GM19238 (cell line): ENCODE measurements around the gene PRRC2C.
A peak's percentile ranks its signal among the peaks of the same experiment; 100 is the strongest.
"Not testable (repeated sequence)": the region's sequence is repeated elsewhere in the genome, so short reads cannot be mapped to it uniquely, and the experiment has no call there.

Experiments used
- DNase-seq: peaks from one replicate; pipeline ENCODE4 v3.0.0; 2011; ENCODE audit warnings: low spot score; ENCODE audit not compliant: insufficient read length

The PRRC2C gene

DNA sequence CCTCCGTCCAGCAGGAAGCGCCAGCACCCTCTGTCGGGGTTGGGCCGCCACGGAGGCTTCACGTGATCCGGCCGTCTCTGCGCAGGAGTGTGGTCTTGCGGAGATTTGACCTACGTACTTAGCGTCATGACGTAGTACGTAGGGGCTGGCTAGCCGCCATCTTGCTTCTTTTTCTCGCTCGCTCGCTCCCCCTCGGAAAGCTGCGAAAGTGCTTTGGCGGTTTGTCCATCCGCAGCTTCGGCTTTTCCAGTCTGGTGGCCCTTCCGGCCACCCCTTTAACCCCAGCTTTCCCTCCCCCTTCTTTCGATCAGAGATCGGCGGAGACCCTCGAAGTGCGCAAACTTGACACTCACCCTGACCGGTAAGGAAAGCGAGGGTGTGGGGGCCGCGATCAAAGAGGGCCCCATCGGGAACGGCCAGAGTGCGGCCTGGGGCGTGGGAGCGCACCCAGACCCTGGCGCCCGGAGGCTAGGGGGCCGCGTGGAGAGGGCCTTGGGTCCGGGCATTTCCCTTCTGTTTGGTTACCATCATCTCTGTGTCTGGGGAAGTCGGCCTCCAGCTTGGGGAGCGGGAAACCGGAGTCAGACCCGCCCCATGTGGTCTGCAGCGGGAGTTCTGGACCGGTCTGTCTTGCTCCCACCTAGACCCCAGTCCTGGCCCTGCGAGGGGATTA lies at the start of gene PRRC2C:
PRRC2C (plus strand) TSS at position 156 of the 673 bp plus-strand sequence. CDS start 26,559 bp downstream, outside the sequence.
- DNase-seq = peak; percentile 67

DNA sequence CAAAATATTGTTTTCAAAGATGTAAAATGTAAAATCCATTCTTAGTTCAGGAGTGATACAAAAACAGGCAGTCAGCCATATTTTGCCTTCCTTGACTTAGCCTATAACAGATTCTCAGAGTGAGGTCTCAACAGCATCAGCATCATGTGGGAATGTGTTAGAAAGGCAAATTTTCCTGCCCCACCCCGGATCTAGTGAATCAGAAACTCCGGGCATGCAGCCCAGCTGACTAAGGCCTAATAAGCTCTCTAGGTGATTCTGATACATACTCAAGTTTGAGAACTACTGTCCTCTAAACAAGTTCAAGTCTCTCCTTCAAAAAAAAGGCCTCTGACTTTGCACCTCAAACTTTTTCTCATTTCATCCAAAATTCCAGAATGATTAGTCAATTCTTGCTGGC lies 46.9 kb upstream of the PRRC2C start:
- DNase-seq = no peak

DNA sequence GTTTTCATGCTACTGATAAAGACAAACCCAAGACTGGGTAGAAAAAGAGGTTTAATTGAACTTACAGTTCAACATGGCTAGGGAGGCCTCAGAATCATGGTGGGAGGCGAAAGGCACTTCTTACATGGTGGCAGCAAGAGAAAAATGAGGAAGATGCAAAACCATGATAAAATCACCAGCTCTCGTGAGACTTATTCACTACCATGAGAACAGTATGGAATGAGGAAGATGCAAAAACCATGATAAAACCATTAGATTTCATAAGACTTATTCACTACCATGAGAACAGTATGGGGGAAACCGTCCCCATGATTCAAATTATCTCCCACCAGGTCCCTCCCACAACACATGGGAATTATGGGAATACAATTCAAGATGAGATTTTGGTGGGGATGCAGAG lies 45.1 kb upstream of the PRRC2C start:
- not testable (repeated sequence) for DNase-seq

DNA sequence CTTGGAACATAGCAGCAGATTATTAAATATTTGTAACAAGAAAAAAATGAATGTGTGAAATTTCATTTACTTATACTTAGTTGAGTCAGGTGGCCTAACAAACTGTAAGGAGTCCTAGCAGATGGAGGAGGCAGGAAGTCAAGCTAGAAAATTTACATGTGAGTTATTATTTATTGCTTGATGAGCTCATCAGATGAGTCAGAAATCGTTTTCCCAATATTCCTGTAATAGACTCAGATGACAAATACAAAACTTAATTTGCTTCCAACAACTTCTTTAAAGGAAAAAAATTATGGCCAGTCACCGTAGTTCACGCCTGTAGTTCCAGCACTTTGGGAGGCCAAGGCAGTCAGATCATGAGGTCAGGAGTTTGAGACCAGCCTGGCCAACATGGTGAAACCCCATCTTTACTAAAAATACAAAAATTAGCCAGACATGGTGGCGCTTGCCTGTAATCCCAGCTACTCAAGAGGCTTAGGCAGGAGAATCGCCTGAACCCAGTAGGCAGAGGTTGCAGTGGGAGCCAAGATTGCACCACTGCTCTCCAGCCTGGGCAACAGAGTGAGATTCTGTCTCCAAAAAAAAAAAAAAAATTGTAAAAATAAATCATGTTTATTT lies 43.9 kb upstream of the PRRC2C start:
- DNase-seq = not testable (repeated sequence)

DNA sequence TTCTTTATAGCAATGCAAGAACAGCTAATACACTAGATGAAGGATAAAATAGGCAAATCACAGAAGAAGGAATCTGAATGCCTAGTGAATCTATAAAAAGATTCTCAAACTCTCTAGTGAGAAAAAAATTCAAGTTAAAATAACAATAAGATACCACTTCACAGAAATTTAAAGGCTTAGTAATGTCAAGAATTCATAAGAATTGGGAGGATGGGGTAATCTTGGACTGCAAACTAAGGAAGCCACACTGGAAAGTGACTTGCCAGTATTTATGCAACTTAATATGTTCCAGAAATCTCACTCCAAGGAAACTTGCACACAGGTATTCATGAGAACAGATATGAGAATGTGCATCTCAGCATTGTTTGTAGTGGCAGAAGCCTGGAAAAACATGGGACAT lies 38.9 kb upstream of the PRRC2C start:
- no peak for DNase-seq

DNA sequence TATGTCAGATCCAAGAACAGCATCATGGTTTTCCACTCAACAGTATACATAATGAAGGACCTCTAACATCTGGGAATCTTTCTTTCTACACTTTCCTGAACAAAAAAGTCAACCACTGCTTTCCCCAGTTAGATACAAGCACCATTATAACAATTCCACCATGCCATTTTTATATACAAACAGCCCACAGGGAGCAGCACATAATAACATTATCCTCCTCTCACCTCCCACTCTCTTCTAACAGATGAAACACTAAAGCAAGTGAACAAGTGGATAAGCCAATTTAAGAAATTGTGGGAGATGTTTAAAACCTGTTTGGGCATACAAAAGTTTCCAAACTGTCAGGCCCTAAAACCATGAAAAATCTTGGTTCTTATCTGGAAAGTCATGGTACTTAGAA lies 29.4 kb upstream of the PRRC2C start:
- no peak for DNase-seq

DNA sequence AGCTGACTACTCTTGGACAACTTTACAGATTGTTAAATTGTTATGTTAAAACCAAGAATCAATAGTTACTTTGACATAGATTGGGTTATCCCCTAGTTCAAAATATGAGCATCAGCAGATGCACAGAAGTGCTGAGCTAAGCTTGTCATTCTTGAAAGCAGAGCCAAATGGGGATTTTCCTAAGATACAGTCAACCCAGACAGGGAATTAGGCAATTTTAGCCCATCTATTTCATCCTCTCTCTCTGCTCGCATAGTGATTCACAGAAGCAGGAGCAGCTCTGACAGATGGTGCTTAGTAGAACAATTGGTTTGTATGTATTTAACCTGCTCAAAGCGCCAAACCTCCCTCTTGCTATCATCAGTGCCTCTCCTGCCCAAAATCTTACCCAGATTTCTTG lies 27.9 kb upstream of the PRRC2C start:
- DNase-seq = no peak

DNA sequence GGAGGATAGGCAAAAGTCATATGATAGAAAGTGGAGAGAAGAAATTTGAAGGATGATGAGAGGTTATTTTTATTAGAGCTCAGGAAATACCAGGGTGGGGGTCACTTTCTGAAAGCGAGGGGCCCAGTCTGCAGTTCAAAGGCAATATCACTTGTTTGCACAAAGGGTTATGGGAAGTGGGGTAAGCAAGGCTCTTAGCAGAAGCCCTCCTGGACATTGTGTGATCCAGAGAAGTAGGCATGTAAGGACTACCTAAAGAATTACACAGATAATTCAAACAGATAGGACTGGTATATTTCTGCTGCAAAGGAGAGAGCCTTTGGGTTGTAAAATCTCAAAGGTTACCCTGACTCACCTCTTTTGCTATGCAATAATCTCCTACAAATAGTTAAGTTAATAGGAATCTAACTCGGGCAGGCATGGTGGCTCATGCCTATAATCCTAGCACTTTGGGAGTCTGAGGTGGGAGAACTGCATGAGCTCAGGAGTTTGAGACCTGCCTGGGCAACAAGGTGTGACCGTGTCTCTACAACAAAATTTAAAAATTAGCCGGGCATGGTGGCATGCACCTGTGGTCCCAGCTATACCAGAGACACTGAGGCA lies 25.2 kb upstream of the PRRC2C start:
- no peak for DNase-seq

DNA sequence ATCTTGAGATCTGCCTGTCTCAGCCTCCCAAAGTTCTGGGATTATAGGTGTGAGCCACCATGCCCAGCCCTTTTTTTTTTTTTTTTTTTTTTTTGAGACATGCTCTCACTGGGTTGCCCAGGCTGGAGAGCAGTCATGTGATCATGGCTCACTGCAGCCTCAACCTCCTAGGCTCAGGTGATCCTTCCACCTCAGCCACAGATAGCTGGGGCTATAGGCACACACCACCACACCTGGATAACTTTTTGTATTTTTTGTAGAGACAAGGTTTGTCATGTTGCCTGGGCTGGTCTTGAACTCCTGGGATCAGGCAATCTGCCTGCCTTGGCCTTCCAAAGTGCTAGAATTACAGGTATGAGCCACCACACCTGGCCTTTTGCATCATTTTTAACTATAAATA lies 17.7 kb upstream of the PRRC2C start:
- DNase-seq = no peak

DNA sequence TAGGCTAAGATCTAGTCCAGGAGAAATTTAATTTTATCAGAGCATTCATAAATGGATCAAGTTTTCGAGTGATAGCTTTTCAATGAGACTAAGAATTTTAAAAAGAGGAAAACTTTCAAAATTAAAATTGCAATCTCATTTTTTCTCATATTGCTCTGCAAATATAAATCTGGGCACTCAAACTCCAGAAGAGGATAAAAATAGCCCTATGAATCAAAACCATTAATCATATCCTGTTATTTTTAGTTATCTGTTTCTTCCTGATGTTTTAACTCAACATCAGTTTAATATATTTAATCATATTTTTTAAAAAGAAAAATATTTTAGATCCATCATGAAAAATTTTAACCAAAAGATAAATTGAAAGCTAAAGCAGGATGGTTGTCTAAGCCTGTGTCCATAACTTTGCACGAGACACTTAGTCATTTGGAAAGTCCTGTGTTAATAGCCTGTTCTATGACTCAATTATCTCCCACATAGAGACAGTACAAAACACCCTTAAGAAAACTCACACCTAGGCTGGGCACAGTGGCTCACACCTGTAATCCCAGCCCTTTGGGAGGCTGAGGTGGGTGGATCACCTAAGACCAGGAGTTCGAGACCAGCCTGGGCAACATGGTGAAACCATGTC lies 17.1 kb upstream of the PRRC2C start:
- DNase-seq = no peak

DNA sequence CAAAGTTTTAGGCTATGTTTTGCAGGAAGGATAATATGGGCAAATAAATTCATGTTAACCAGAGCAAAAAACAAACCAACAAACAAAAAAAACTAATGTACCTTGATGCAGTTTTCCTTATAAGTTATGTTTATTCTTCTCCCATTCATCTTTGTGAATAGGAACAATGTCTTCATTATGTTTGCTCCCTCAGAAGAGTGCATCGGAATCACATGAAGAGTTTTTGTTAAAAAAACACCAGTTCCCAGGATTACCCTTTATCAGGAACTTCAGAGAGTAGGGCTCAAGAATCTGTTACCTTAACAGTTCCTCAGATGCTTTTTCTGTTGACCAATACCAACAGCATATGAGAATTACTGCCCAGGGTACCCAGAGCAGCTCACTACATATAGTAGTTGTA lies 14.6 kb upstream of the PRRC2C start:
- DNase-seq = no peak

DNA sequence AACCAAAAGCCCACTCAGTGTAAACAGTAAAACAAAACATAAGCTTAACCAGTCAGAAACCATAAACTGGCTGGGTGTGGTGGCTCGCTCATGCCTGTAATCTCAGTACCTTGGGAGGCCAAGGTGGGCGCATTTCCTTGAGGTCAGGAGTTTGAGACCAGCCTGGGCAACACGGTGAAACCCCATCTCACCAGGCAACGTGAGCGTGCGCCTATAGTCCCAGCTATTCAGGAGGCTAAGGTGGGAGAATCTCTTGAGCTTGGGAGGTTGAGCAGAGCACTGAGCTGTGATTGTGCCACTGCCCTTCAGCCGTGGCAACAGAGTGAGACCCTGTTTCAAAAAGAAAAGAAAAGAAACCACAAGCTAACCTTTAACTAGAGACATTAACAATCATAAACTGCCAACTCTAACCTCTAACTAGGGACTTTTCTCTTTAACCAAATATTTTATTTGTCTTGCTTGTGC lies 13.1 kb upstream of the PRRC2C start:
- no peak for DNase-seq

DNA sequence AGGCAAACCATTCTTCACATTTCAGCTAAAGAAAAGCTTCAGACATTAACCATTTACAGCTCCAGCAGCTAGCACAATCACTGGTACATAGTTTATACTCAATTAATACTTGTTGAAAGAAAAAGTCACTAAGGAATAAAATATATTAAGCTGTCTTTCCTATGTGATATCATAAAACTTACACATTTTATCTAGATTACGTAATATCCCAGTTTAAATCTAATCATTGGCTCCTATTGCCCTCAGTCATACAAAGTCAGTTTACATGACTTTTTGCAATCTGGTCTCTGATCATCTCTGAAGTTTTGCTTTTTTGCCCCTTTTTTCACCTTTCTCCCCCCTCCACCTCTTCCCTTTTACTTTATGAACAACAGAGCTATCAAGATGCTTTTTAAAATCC lies 8.5 kb upstream of the PRRC2C start:
- no peak for DNase-seq

DNA sequence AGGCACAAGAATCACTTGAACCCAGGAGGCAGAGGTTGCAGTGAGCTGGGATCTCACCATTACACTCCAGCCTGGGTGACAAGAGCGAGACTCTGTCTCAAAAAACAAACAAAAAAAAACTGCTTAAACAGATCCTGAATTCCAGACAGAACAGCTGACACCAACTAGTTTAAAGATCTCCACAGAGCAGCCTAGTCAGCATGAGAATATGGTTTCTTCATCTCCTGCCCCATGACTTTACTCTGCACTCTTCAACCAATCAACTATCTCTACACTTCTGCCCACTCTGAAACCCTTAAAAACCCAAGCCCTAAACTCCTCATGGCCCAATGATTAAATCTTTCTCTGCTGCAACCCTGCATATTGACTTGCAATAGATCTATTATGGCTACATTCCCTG lies 7.5 kb upstream of the PRRC2C start:
- DNase-seq = no peak

DNA sequence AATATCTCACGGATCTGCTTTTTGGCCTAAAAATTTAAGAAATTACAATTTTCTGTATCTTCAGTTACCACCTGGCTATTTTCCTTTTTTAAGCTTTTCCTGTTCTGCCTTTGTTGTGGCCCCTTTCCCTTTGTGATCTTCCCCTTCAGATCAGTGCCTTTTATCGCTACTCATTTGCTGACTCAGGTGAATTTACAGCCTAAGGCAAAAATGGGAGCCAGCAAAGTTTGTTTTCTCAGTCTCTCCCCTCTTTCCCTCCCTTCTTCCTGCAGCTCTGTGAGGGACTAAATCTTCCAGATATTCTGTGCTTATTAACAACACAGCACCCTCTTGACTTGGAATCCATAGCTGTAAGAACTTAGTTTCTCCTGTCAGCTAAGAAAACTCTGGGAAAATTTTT lies 5.3 kb upstream of the PRRC2C start:
- DNase-seq = no peak

DNA sequence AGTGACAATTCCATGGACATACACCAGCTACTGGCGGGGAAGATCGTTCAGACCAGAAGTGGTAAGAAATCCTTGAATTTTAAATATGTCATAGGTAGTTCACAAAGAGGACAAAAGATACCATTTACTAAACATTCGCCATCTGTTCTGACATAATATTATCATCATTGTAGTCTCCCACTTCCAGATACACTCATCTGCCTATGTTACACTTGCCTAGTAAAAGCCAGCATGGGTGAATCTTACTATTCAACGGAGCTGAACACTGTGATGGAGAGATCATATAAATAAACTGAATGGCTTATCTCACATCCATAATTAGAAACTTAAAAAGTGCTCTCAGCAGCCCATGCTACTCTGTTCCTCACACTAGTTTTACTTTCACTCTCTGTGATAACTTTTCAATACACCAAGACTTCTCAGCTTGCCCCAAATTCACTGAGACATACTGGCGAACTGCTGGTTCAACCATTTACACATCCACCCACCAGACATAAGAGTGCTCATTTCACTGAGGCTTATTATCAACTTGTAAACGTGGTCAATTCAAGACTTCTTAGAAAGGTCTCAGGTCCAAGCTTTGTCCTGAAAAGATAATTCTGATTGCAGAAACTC lies 463 bp upstream of the PRRC2C start:
- DNase-seq = peak; percentile 10

DNA sequence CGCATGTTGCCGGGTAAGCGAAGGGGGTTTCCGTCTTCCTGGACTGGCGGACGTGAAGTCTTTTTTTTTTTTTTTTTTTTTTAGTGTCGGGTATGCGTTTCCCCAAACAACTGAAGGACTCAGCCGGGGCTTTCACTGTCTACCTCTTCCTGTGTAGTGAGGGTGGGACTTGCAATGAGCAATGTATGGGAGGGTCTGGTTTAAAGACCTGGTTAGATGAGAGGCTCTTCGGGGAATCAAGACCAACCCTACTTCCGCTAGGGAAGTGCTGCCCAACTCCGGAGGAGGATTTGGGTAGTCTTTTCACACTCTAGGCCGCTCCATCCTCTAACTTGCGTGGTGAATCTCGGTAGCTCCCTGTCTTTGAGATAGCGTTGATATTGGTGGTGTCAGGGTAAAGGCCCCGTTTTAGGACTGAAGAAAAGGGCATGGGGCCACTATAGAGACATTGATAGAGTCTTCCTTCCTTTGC lies 754 bp downstream of the PRRC2C start:
- no peak for DNase-seq

DNA sequence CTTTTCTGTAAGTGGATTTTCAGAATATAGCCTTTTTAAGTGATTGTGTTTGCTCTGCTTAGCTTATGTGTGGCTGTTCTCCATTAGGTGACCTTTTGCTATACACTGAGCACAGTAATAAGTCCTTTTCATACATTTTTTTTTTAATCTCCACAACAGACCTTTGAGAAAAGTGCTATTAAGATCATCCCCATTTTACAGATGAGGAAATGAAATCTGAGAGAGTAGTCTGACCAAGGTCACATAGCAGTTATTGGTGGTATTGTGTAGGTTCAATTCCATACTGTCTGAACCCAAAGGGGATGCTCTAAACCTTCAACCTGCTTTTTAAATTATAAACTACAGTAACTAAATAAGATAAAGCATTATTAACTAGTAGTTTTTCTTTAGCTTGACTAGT lies 1.7 kb downstream of the PRRC2C start:
- no peak for DNase-seq

DNA sequence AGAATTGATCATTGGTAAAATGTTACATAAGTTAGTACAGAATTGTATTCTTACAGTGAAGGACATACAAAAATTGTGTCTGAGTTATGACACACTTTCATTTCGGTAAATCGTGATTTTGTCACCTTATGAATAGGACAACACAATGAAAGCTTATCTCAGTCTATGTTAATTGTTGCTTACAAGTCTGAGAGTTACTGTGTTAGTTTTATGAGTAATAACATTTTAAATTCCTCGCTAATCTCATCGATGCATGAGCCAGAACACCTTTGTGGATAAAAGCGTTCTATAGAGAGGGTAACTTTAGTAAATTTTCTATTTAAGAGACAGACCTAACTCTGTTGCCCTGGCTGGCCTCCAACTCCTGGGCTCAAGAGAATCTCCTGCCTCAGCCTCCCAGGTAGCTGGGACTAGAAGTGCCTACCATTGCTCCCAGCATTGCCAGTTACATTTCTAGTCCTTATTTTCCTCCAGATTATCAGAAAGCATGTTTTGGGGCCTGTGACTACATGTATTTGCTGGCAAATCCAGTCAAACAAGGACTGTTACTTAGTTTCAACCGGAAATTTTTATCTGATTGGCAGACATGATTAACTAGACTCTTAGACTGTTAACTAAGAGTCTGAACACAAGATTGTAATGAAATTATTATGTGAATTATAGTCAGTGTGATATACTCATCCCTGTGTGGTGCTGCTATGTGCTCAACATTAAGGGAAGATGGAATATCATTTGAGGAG lies 3.0 kb downstream of the PRRC2C start:
- DNase-seq = no peak

DNA sequence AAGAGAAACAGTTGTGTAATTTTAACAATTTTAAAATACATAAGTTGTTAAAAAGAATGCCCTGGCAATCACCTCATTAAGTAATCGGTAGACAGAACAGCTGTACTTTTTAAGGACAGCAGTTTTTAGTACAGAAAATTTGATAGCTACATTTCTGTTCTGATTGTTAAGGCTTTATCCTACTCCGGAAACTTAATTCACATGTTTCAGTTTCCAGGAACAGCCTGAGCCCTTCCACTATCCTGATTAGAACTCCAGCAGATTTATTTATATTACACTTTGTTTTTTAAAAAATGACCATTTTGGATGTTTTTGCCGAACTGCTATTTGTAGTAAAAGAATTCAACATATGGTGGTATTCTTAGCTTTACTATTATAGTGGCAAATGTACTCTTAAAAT lies 8.7 kb downstream of the PRRC2C start:
- DNase-seq = no peak

DNA sequence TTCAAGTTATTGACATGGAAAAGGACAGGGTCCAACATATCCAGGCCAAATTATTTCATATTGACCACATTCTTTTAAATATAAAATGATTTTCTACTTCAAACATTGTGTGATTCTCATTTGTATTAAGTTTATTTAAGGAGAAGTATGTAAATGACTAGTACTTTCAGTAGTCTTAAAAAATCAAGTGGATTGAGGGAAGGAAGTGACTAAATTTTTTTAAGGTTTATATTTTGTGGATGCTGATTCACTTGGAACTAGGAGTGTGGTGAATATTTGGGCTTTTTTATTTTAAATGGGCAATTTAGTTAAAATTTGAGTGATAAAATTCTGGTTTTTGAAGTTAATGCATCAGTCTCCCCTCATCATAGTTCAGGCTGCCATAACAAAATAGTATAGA lies 10.1 kb downstream of the PRRC2C start:
- DNase-seq = no peak
